ENCODE measurements around the gene ZFP28.

The ZFP28 gene

GRCh38 chr19:56595548-56595899 is 56.8 kb downstream of the ZFP28 start:
- DNase-seq (ENCODE audit: low read depth in 3 of 3), result no peak

GRCh38 chr19:56596676-56597075 is 57.9 kb downstream of the ZFP28 start:
- no peak for DNase-seq (ENCODE audit: low read depth in 3 of 3)

GRCh38 chr19:56597696-56598095 is 58.9 kb downstream of the ZFP28 start:
- no peak for DNase-seq (ENCODE audit: low read depth in 3 of 3)

GRCh38 chr19:56601375-56601774 is 62.6 kb downstream of the ZFP28 start:
- DNase-seq (ENCODE audit: low read depth in 3 of 3), result no peak

DNA sequence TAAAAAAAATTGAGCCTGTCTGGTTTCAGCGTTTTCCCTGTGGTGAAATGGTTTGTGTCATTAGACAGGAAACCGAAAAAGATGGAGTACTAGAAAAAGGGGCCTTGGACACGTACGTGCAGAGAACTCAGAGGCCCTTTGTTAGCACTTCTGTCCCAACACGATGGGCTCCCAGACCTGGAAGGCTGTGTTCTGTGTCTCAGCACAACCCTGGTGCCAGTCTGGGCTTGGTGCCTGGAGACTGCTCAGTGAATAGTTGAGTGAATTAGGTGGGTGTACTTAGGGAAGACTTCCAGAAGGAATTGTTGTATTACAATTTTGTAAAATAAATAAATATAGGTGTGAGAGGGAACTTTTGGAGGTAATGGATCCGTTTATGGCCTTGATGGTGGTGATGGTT is 65.1 kb downstream of the ZFP28 start:
- no peak for DNase-seq (ENCODE audit: low read depth in 3 of 3)

Data from stimulated activated CD4-positive, alpha-beta T cell treated with anti-CD3 and anti-CD28 coated beads, TNF-alpha, amount 100 ng/mL, for 24 hours (primary cell).